H1 (cell line): Measurements from ENCODE around the gene GPR18. TPM values are rescaled to one million over a fixed set of nuclear protein-coding genes. Genes with fewer than 3 reads are reported as not detected.

Experiments
- CTCF ChIA-PET: fragments of 300-600 bp; sonication (Branson Sonifier 250); formaldehyde crosslinking; loops from one replicate; lab custom pipeline; 2021; ENCODE audit not compliant: partially characterized antibody; lab: Charles Lee
- POLR2A ChIA-PET: fragments of 300-600 bp; sonication (Branson Sonifier 250); formaldehyde crosslinking; loops from one replicate; lab custom pipeline; 2021; ENCODE audit warnings: inconsistent platforms; ENCODE audit not compliant: partially characterized antibody; lab: Charles Lee
- DNase-seq, 2 experiments: peaks; one replicate each; pipeline versions ENCODE4 v3.0.0 to v3.0.0-alpha.2; 2010 to 2022; ENCODE audit warnings: low spot score in 2 of 2, low read depth in 1 of 2, mixed read lengths in 1 of 2
- FAIRE-seq: peaks from 2 replicates; lab custom pipeline; 2011; peaks lifted over from hg19 to GRCh38; lab: Jason Lieb, UNC
- H2AFZ ChIP-seq: 2 replicates; pipeline ENCODE4 v1.8.1; 2012; ENCODE audit warnings: low read length, inconsistent platforms
- H2AK5ac ChIP-seq: 2 replicates; pipeline ENCODE4 v1.6.1; 2013; ENCODE audit warnings: low read depth, low read length
- H2BK120ac ChIP-seq: replicated peaks from 2 replicates; pipeline ENCODE3; 2013; ENCODE audit warnings: low read depth, low read length, inconsistent platforms
- H2BK12ac ChIP-seq: 2 replicates; pipeline ENCODE4 v1.6.1; 2013; ENCODE audit warnings: low read depth, low read length
- H2BK15ac ChIP-seq: 2 replicates; pipeline ENCODE4 v1.6.1; 2013; ENCODE audit warnings: low read length
- H2BK20ac ChIP-seq: 2 replicates; pipeline ENCODE4 v1.6.1; 2013; ENCODE audit warnings: low read length
- H2BK5ac ChIP-seq: 2 replicates; pipeline ENCODE4 v1.6.1; 2013; ENCODE audit warnings: low read depth, low read length
- H3K14ac ChIP-seq: 2 replicates; pipeline ENCODE4 v1.6.1; 2013; ENCODE audit warnings: inconsistent platforms; ENCODE audit not compliant: insufficient read length
- H3K18ac ChIP-seq: 2 replicates; pipeline ENCODE4 v1.6.1; 2013; ENCODE audit warnings: low read length; ENCODE audit errors: extremely low read depth
- H3K23ac ChIP-seq: 2 replicates; pipeline ENCODE4 v1.6.1; 2013; ENCODE audit warnings: inconsistent platforms; ENCODE audit not compliant: insufficient read length
- H3K23me2 ChIP-seq: 2 replicates; pipeline ENCODE4 v1.6.1; 2013; ENCODE audit warnings: low read depth, low read length
- H3K27ac ChIP-seq: 2 replicates; pipeline ENCODE4 v1.6.1; 2011; ENCODE audit warnings: low read depth, low read length, inconsistent platforms
- H3K27me3 ChIP-seq, 4 experiments: replicated peaks in 1 of 4; 1 replicate in 1 of 4; 2 replicates in 3 of 4; pipeline versions ENCODE4 v1.6.1 to v1.8.1; 2011 to 2013; ENCODE audit warnings: low read length in 3 of 4, mild to moderate bottlenecking in 3 of 4, inconsistent platforms in 2 of 4, mixed read lengths in 2 of 4, moderate library complexity in 1 of 4; ENCODE audit not compliant: control insufficient read depth in 3 of 4, insufficient read depth in 3 of 4; ENCODE audit errors: extremely low read depth in 1 of 4
- H3K36me3 ChIP-seq, 4 experiments: 2 replicates each; pipeline versions ENCODE4 v1.6.1 to v1.8.1; 2011 to 2013; ENCODE audit warnings: mild to moderate bottlenecking in 4 of 4, low read length in 3 of 4, moderate library complexity in 2 of 4, control low read depth in 1 of 4, inconsistent platforms in 1 of 4; ENCODE audit not compliant: insufficient read depth in 4 of 4, control insufficient read depth in 2 of 4
- H3K4ac ChIP-seq: replicated peaks from 2 replicates; pipeline ENCODE3; 2013; ENCODE audit warnings: low read length, low read depth, mixed read lengths, inconsistent platforms; ENCODE audit not compliant: insufficient read length
- H3K4me1 ChIP-seq, 4 experiments: replicated peaks in 1 of 4; 1 replicate in 1 of 4; 2 replicates in 3 of 4; pipeline versions ENCODE4 v1.6.1 to v1.8.1; 2011 to 2013; ENCODE audit warnings: low read length in 3 of 4, inconsistent platforms in 2 of 4, mixed read lengths in 1 of 4; ENCODE audit not compliant: insufficient read depth in 4 of 4, control insufficient read depth in 3 of 4
- H3K4me2 ChIP-seq, 2 experiments: 2 replicates each; pipeline versions ENCODE4 v1.6.1 to v1.8.1; 2011 to 2013; ENCODE audit warnings: low read depth in 2 of 2, low read length in 2 of 2, control low read depth in 1 of 2, inconsistent platforms in 1 of 2, mild to moderate bottlenecking in 1 of 2; ENCODE audit not compliant: insufficient read depth in 1 of 2
- H3K4me3 ChIP-seq, 4 experiments: fragments of 200-600, 300-600 bp in 1 of 4; sonication (generic), shearing (Covaris generic), sonication (Bioruptor Twin) in 1 of 4; 2 replicates each; pipeline versions ENCODE4 v1.5.1 to v1.8.1; 2011 to 2016; ENCODE audit warnings: low read length in 4 of 4, low read depth in 3 of 4, control low read depth in 2 of 4, inconsistent platforms in 2 of 4, mild to moderate bottlenecking in 2 of 4, mixed read lengths in 1 of 4, moderate library complexity in 1 of 4; ENCODE audit not compliant: insufficient read depth in 2 of 4; ENCODE audit errors: extremely low read depth in 1 of 4
- H3K56ac ChIP-seq: replicated peaks from 2 replicates; pipeline ENCODE3; 2013; ENCODE audit warnings: low read depth, mild to moderate bottlenecking, mixed read lengths, low read length, inconsistent platforms; ENCODE audit not compliant: insufficient read length
- H3K79me1 ChIP-seq: 2 replicates; pipeline ENCODE4 v1.6.1; 2013; ENCODE audit warnings: low read depth, low read length, control low read depth
- H3K79me2 ChIP-seq, 2 experiments: 2 replicates each; pipeline versions ENCODE4 v1.6.1 to v1.8.1; 2012 to 2013; ENCODE audit warnings: low read length in 2 of 2, mild to moderate bottlenecking in 2 of 2, inconsistent platforms in 1 of 2; ENCODE audit not compliant: insufficient read depth in 2 of 2, control insufficient read depth in 1 of 2
- H3K9ac ChIP-seq, 4 experiments: replicated peaks in 1 of 4; 1 replicate in 1 of 4; 2 replicates in 3 of 4; pipeline versions ENCODE4 v1.6.1 to v1.8.1; 2011 to 2013; ENCODE audit warnings: low read depth in 3 of 4, low read length in 3 of 4, control low read depth in 2 of 4, mild to moderate bottlenecking in 2 of 4, moderate library complexity in 2 of 4, inconsistent platforms in 1 of 4; ENCODE audit errors: extremely low read depth in 1 of 4
- H3K9me3 ChIP-seq, 2 experiments: 2 replicates each; pipeline versions ENCODE4 v1.6.1 to v1.8.1; 2012 to 2013; ENCODE audit warnings: mild to moderate bottlenecking in 2 of 2, moderate library complexity in 2 of 2, control low read depth in 1 of 2, inconsistent platforms in 1 of 2, low read depth in 1 of 2, low read length in 1 of 2, mixed read lengths in 1 of 2; ENCODE audit not compliant: insufficient read depth in 2 of 2
- H4K20me1 ChIP-seq, 2 experiments: replicated peaks in 1 of 2; 2 replicates each; pipeline versions ENCODE3 to v1.8.1; 2011 to 2013; ENCODE audit warnings: inconsistent platforms in 2 of 2, low read length in 2 of 2, mild to moderate bottlenecking in 1 of 2; ENCODE audit not compliant: insufficient read depth in 2 of 2, control insufficient read depth in 1 of 2
- H4K5ac ChIP-seq: 2 replicates; pipeline ENCODE4 v1.6.1; 2013; ENCODE audit warnings: low read length, low read depth, mixed read lengths, inconsistent platforms; ENCODE audit not compliant: insufficient read length
- H4K8ac ChIP-seq: 2 replicates; pipeline ENCODE4 v1.8.0; 2013; ENCODE audit warnings: mild to moderate bottlenecking, moderate library complexity, low read length, inconsistent platforms; ENCODE audit not compliant: insufficient read depth; ENCODE audit errors: extremely low read depth
- H4K91ac ChIP-seq: replicated peaks from 2 replicates; pipeline ENCODE3; 2013; ENCODE audit warnings: low read length, mixed read lengths, inconsistent platforms; ENCODE audit not compliant: insufficient read length
- ASH2L ChIP-seq: fragments of 200-600, 300-600 bp; sonication (generic); IDR thresholded peaks from one replicate; pipeline ENCODE4 v1.7.1; 2017; ENCODE audit warnings: low read length
- HDAC6 ChIP-seq: IDR thresholded peaks from one replicate; pipeline ENCODE4 v1.7.1; 2012; ENCODE audit warnings: low read depth, mild to moderate bottlenecking, inconsistent platforms, low read length, moderate library complexity
- MAFK ChIP-seq: IDR thresholded peaks from 2 replicates; pipeline ENCODE4 v1.6.1; 2012; ENCODE audit warnings: low read depth, mild to moderate bottlenecking, improper control_type of control experiment, low read length
- WGBS, 2 experiments: shearing (Covaris generic) in 1 of 2; methylation state at CpG; one replicate each; pipeline versions ENCODE4 v1.1.6 to v1.1.7; 2013 to 2015; ENCODE audit warnings: low lambda C conversion rate in 2 of 2, mixed read lengths in 2 of 2, inconsistent platforms in 1 of 2, low coverage in 1 of 2, missing lambda C conversion rate in 1 of 2; ENCODE audit not compliant: insufficient replicate concordance in 2 of 2, insufficient coverage in 1 of 2, insufficient read length in 1 of 2; ENCODE audit errors: extremely low coverage in 1 of 2, missing lambda C conversion rate in 1 of 2; 5-methylcytosine and 5-hydroxymethylcytosine counted together
- long read RNA-seq, 2 experiments: library from RNA in 1 of 2; library from capped mRNA in 1 of 2; stranded (forward); transcript quantifications; one replicate each; pipeline ENCODE4 v2.0.0, GENCODE V29; 2021; ENCODE audit warnings: inconsistent platforms in 1 of 2
- polyA minus RNA-seq, 3 experiments: library from RNA; depleted of rRNA, polyadenylated mRNA; stranded (reverse); fragments of >200 nt; gene quantifications; 1 replicate in 2 of 3; 2 replicates in 1 of 3; pipeline ENCODE4 v1.2.3, GENCODE V29; 2011
- polyA plus RNA-seq, 7 experiments: library from polyadenylated mRNA; depleted of rRNA in 3 of 7; stranded (reverse) in 5 of 7; unstranded in 2 of 7; fragments of >200 nt in 5 of 7; fragments of 200-250 nt in 2 of 7; gene quantifications; 1 replicate in 5 of 7; 2 replicates in 1 of 7; 4 replicates in 1 of 7; pipeline versions ENCODE4 v1.2.1 to v1.2.3, GENCODE V29; 2011 to 2013; ENCODE audit warnings: missing spikeins in 2 of 7, mixed read lengths in 2 of 7
- total RNA-seq: library from RNA; stranded (reverse); fragmentation: NEBNext Ultra II Directional; extraction: Animal tissue kit (Norgen Biotek cat#: 25700); gene quantifications from 2 replicates; pipeline ENCODE4 v1.2.1, GENCODE V29; 2021
- TF ChIP-seq, protein P1 (sequence below): IDR thresholded peaks from 2 replicates; pipeline ENCODE4 v1.6.1; 2012; ENCODE audit warnings: inconsistent platforms
- TF ChIP-seq, protein P2 (sequence below): IDR thresholded peaks from 2 replicates; pipeline ENCODE4 v1.6.1; 2012; ENCODE audit warnings: low read length, inconsistent platforms

The GPR18 gene, protein sequence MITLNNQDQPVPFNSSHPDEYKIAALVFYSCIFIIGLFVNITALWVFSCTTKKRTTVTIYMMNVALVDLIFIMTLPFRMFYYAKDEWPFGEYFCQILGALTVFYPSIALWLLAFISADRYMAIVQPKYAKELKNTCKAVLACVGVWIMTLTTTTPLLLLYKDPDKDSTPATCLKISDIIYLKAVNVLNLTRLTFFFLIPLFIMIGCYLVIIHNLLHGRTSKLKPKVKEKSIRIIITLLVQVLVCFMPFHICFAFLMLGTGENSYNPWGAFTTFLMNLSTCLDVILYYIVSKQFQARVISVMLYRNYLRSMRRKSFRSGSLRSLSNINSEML
- total RNA-seq (not detected in 2 replicates), polyA plus RNA-seq (2011; rRNA removed) (not detected in 2 replicates), polyA minus RNA-seq (2011; rRNA and poly(A)+ RNA removed) (not detected in 2 replicates)
- polyA plus RNA-seq (2011; cell fraction: cytosol; rRNA removed): not detected
- polyA plus RNA-seq (2011; cell fraction: nucleus; rRNA removed): not detected
- polyA plus RNA-seq (2012, experiment 1 of 2): not detected in 4 replicates
- polyA plus RNA-seq (2012, experiment 2 of 2): not detected
- not detected for polyA plus RNA-seq (2013, experiment 1 of 2)
- polyA plus RNA-seq (2013, experiment 2 of 2): not detected
- not detected for polyA minus RNA-seq (2011; cell fraction: cytosol; rRNA and poly(A)+ RNA removed)
- polyA minus RNA-seq (2011; cell fraction: nucleus; rRNA and poly(A)+ RNA removed): not detected
- long read RNA-seq, experiment 1: 0 reads
- long read RNA-seq, experiment 2: 0 reads

DNA sequence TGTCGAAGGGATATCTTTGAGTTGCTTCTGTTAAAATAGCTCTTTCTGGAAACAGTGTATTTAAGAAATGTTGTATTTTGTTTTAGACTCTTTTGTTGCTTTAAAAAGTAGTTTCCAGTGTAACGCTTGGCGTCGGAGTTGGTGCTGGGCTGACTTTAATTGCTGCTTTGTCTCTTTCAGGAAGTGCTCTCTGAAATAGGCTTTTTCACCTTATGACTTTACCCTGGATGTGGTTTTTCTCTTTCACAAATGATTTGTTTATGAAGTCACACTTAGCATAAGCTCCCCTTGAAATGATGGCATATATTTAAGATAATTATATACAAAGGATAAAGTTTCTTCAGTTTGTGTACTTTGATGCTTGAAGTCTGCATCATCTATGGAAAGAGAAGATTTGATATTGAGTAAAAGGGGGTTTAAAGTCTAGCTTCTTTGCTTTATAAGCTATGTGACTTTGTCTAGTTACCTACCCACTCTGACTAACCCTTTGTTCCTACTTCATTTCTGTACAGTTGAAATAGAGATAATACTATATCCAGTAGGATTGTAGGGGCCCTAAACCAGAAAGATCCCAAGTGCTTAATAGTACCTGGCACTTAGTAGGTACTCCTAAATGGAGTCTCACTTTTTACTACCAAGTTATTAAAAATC is at the start of gene GPR18:
Gene GPR18, minus strand, starts transcription at position 170 of the 651 bp plus-strand sequence. CDS start 2,507 bp downstream, outside the sequence.
- Histone ChIP-seq H3K79me2 (no peaks in the 10 kb centered on the region), H3K36me3 (peaks cover 0 to 4% (median 1%) of the 10 kb centered on the region in 4 experiments; a peak in 2 of 8 replicates), H2AK5ac (no peak within 1 kb of the TSS), H3K27ac (no peak within 1 kb of the TSS), H2BK12ac (no peak within 1 kb of the TSS), H2AFZ (no peak within 1 kb of the TSS), H3K4me2 (no peak within 1 kb of the TSS), H3K18ac (no peak within 1 kb of the TSS), H3K4ac (no peak within 1 kb of the TSS), H4K8ac (no peak within 1 kb of the TSS), H2BK120ac (no peak within 1 kb of the TSS), H2BK20ac (no peak within 1 kb of the TSS), H2BK5ac (no peak within 1 kb of the TSS), H3K27me3 (no peaks in the 10 kb centered on the region), H3K4me3 (no peak within 1 kb of the TSS), H3K9ac (no peak within 1 kb of the TSS), H4K91ac (no peak within 1 kb of the TSS), H2BK15ac (no peak within 1 kb of the TSS), H3K56ac (no peak within 1 kb of the TSS), H3K79me1 (no peaks in the 10 kb centered on the region), H3K23ac (no peak within 1 kb of the TSS), H3K14ac (no peak within 1 kb of the TSS), H3K23me2 (no peaks in the 10 kb centered on the region), H3K4me1 (no peaks in the 10 kb centered on the region), H4K5ac (no peak within 1 kb of the TSS), H3K9me3 (no peaks in the 10 kb centered on the region), H4K20me1 (peaks cover 0 to 2% of the 10 kb centered on the region in 2 experiments)
- TF ChIP-seq, protein P1, sequence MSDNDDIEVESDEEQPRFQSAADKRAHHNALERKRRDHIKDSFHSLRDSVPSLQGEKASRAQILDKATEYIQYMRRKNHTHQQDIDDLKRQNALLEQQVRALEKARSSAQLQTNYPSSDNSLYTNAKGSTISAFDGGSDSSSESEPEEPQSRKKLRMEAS: no peak
- TF ChIP-seq, protein P2, sequence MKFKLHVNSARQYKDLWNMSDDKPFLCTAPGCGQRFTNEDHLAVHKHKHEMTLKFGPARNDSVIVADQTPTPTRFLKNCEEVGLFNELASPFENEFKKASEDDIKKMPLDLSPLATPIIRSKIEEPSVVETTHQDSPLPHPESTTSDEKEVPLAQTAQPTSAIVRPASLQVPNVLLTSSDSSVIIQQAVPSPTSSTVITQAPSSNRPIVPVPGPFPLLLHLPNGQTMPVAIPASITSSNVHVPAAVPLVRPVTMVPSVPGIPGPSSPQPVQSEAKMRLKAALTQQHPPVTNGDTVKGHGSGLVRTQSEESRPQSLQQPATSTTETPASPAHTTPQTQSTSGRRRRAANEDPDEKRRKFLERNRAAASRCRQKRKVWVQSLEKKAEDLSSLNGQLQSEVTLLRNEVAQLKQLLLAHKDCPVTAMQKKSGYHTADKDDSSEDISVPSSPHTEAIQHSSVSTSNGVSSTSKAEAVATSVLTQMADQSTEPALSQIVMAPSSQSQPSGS: no peak
- no peak for TF ChIP-seq MAFK
- no peak for TF ChIP-seq HDAC6
- TF ChIP-seq ASH2L: no peak
- FAIRE-seq (no peak), DNase-seq (no peak)
- POLR2A ChIA-PET: no interaction called here
- CTCF ChIA-PET: interaction anchor here (1.4 to 4.7 kb wide), 4 partner anchors 7 to 129 kb away, joined by 4 to 34 read pairs (median 6); no protein-coding TSS in a partner anchor
- WGBS, 2 experiments: 95% methylated on average over 4 of the region's 4 CpGs; no CpG with 5 or more reads in 1 of the 2 experiments
